Fibroblast of skin of scalp (primary cell): Measurements from ENCODE around the gene PTBP1.

Experiments used
- DNase-seq: peaks from one replicate; pipeline ENCODE4 v3.0.0-alpha.2; 2013

The PTBP1 gene

DNA sequence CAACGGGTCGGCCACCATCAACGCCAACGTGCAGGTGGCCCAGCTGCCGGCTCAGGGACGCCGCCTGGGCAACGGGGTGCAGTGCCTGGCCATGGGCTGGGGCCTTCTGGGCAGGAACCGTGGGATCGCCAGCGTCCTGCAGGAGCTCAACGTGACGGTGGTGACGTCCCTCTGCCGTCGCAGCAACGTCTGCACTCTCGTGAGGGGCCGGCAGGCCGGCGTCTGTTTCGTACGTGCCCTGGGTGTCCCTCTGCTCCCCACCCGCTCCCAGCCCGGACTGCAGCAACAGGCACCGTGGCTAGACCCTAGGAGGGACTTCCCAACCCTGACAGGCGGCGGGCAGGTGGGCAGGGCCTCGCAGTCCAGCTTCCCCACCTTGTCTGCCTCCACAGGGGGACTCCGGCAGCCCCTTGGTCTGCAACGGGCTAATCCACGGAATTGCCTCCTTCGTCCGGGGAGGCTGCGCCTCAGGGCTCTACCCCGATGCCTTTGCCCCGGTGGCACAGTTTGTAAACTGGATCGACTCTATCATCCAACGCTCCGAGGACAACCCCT lies 58.4 kb downstream of the PTBP1 start:
- DNase-seq: no peak

DNA sequence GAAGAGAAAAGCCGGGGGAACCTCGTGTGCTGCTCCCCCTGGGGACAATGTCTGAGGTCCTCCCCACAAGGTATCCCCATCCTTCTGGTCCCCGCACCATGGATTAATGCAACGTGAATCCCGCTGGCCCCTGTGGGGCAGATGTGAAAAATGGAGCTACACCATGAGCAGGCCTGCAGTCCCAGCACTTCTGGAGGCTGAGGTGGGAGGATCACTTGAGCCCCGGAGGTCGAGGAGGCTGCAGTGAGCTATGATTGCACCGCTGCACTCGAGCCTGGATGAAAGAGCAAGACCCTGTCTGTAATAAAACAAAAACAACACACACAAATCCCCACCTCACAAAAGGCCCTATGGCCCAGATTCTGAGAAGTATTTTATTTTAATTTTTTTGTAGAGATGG lies 61.0 kb downstream of the PTBP1 start:
- DNase-seq: no peak

DNA sequence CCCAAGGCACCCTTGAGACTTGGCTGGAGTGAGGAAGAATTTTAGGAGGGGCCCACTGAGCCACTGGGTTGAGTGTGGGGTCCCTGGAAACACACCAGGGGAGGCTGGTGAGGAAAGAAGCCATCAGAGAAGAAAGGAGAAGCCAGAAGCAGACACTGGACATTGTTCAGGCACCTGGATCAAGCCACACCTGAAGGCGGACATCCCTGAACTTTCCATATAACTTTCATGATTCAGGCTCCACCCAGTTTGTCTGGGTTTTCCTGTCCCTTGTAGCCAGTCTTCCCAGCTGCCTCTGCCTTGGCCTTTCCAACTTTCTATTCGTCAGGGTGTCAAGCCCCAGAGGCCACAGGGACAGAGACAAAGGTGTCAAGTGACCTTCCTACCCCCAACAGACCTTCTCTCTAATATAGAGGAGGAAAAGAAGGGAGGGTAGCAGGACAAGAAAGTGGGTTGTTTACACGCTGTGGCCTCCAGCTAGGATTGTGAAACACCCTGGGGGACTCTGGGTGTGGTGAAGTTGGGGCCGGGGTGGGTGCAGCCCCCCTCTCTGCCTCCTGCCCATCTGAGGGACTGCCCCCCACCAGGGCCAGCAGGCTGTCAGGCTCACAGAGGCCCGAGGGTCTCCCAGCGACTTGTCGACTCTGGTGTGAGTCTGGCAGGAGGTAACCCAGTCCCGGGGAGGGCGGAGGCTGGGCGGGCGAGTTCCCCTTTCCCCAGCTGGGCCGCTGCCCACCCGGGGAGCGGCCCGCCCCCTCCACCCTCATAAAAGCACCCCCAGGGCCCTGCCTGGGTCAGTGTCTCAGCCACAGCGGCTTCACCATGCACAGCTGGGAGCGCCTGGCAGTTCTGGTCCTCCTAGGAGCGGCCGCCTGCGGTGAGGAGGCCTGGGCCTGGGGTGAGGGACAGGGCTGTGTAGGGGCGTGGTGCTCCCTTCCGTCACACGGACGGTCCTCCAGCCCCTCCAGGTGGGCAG lies 61.9 kb downstream of the PTBP1 start, which contains the start of gene CFD:
Gene CFD (plus strand): TSS at position 797 of the 976 bp plus-strand sequence. CDS start 26 bp downstream, at position 823.
- no peak for DNase-seq

DNA sequence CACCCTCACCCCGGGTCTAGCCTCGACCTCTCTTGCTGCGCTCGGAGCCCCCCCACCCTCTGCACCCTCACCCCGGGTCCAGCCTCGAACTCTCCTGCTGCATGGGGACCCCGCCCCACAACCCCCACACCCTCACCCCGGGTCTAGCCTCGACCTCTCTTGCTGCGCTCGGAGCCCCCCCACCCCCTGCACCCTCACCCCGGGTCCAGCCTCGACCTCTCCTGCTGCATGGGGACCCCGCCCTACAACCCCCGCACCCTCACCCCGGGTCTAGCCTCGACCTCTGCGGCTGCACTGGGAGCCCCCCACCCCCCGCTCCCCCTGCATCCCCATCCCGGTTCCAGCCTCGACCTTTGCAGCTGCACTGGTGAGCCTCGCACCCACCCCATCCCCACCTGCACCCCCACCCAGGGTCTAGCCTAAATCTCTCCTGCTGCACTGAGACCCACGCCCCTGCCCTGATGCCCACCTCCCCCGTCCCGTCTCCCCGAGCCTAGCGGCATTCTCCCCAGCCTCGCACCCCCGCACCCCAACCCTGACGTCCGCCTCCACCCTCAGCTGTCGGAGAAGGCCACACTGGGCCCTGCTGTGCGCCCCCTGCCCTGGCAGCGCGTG lies 64.0 kb downstream of the PTBP1 start:
- no peak for DNase-seq
